Activated CD4-positive, CD25-positive, alpha-beta regulatory T cell treated with anti-CD3 and anti-CD28 coated beads, Interleukin-2, amount 50 U/mL, for 72 hours (primary cell): ENCODE measurements around the gene OR2T27.
"Not testable (repeated sequence)": the region's sequence is repeated elsewhere in the genome, so short reads cannot be mapped to it uniquely, and the experiment has no call there.

Experiments
- DNase-seq: peaks from one replicate; pipeline ENCODE4 v3.0.0; 2021

The OR2T27 gene

GRCh38 chr1:248639652-248640051 lies 15.7 kb downstream of the OR2T27 start:
- DNase-seq, result not testable (repeated sequence)

- DNase-seq, result not testable (repeated sequence)
These were observed 18.7 kb downstream of the OR2T27 start for GRCh38 chr1:248636612-248637011.

DNA sequence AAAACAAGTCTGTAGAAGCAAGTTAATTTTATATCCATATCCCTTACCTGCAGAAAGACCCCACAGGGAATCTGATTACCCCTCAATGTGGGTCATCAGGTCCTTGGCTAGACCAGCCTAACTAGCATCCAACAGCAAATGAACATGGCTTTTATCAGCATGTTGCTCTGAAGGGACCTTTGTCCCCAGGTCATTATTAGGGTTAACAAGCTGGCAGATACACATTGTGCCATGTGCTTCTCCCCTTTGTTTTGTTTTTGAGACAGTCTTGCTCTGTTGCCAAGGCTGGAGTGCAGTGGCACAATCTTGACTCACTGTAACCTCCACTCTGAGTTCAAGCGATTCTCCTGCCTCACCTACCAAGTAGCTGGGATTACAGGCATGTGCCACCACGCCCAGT lies 20.3 kb downstream of the OR2T27 start, which contains the start of gene OR2T11:
TSS of gene OR2T11 (minus strand) at position 101 of the 400 bp plus-strand sequence. CDS start 7,963 bp downstream, outside the sequence.
- not testable (repeated sequence) for DNase-seq

DNA sequence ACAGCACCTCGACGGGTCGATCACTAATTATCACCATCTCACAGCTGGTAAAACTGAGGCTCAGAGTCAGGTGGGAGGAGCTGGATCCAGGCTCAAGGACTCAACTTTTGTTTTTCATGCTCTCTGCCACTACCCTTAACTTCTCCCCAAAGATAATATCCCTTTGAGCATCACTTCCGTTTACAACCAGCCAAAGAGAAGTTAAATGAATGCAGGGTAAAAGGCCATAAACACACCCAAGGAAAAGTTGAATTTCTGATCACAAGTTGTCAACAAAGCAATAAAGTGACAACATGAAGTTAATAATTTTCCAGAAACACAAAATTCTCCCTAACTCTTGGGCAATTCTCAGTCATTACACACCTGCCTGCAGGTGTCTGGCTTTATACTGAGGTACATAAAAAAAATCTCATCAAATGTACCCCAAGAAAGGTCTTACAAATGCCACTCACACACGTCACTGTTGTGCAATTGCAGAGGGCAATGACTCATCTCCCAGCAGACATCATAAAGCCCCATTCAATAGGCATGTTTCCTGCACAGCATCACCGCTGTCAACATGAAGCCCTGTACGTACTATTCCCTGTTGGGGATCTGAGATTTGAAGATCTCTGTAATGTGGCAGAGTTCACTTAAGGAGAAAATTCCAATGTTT lies 23.8 kb downstream of the OR2T27 start:
- DNase-seq, result no peak

DNA sequence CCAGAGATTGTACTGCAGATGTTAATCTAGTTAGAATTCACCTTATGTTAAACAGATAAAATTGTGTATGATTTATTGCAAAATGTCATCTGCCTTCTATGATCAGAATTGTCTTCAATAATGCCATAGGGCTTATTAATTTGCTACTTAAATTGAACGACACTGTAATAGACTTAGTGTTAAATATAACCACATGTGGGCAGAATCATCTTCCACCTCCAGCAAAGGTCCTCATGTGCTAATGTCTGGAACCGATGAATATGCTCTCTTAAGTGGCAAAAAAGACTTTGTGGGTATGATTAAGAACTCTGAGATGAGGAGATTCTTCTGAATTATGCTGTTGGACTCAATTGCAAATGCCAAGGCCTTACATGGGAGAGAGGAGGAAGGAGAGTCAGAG lies 24.8 kb downstream of the OR2T27 start:
- DNase-seq, result no peak

- DNase-seq, result no peak
These were observed 27.1 kb downstream of the OR2T27 start for GRCh38 chr1:248627971-248628844.

GRCh38 chr1:248625971-248626370 lies 29.4 kb downstream of the OR2T27 start:
- no peak for DNase-seq

- no peak for DNase-seq
These were observed 30.2 kb downstream of the OR2T27 start for GRCh38 chr1:248625166-248625565.

- DNase-seq, result no peak
These were observed 32.7 kb downstream of the OR2T27 start for GRCh38 chr1:248622570-248623001.

GRCh38 chr1:248621770-248622169 lies 33.6 kb downstream of the OR2T27 start:
- no peak for DNase-seq

DNA sequence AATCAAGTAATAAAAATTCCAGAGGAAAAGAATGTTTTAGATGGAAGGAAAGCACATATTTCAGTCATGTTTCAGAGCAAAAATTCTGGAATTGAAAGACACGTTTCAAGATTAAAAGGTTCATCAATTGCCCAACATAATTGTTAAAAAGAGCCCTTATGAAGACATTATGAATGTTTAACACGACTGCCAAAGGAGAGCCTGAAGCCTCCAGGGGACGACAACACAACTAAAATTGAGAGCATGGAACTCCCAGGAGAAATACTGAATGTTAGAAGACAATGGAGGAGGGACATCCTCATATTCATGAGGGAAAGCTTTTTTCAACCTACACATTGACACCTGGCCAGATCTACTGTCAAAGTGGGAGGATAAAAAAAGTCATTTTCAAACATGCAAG lies 36.5 kb downstream of the OR2T27 start:
- no peak for DNase-seq

DNA sequence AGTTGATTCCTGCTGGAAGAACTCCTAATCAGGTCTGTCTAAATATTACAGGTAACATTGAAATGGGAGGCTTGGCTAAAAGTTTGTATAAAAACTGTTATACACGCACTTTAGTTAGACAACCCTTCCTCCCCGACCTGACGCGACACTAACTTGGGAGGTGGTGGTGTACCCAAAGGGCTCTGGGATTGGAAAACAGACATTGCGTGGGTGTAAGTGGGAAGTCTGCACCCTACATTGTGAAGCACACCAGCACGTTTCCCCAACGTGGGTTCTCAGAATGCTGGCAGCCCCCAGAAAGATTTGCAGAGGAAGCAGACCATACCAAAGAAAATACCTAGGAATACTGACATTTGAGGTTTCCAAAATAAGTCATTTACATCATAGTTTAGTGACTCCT lies 37.2 kb downstream of the OR2T27 start:
- DNase-seq, result no peak

DNA sequence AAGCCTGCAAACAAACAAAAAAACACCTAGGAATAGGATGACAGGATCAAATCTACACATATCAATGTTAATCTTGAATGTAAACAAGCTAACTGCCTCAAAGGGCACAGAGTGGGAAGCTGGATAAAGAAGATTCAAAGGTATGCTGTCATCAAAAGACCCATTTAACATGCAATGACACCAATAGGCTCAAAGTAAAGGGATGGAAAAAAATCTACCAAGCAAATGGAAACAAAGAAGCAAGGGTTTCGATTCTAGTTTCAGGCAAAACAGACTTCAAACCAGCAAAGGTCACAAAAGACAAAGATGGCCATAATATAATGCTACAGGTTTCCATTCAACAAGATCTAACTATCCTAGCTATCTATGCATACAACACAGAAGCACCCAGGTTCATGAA lies 41.6 kb downstream of the OR2T27 start:
- no peak for DNase-seq

GRCh38 chr1:248611883-248612414 lies 43.4 kb downstream of the OR2T27 start:
- DNase-seq, result no peak

GRCh38 chr1:248610301-248610700 lies 45.0 kb downstream of the OR2T27 start:
- no peak for DNase-seq
